HG03521 (cell line): ENCODE data around the gene ANKMY1.
"Not testable (repeated sequence)": the region's sequence is repeated elsewhere in the genome, so short reads cannot be mapped to it uniquely, and the experiment has no call there.

Experiments
- ATAC-seq: cut with Tn5 transposase; IDR thresholded peaks from one replicate; pipeline ENCODE4 v1.9.1; 2021; ENCODE audit warnings: mild to moderate bottlenecking, moderate library complexity; ENCODE audit not compliant: unreplicated experiment

ANKMY1 gene

GRCh38 chr2:240569523-240569997 is 11.8 kb upstream of the ANKMY1 start:
- ATAC-seq: no peak

GRCh38 chr2:240568678-240569522 is 11.1 kb upstream of the ANKMY1 start:
- ATAC-seq: peak; percentile 27

- ATAC-seq: peak; percentile 38
Measured at GRCh38 chr2:240567872-240568677, 10.3 kb upstream of the ANKMY1 start, which contains the start of gene RNPEPL1. Gene RNPEPL1 (plus strand): TSS chr2:240568484. CDS start chr2:240568587, 103 bp downstream.

- ATAC-seq: no peak
Measured at GRCh38 chr2:240567137-240567871, 9.5 kb upstream of the ANKMY1 start.

GRCh38 chr2:240566203-240567136 is 8.7 kb upstream of the ANKMY1 start:
- peak; percentile 40 for ATAC-seq

GRCh38 chr2:240565333-240566202 is 7.8 kb upstream of the ANKMY1 start:
- peak; percentile 18 for ATAC-seq

GRCh38 chr2:240564561-240565332 is 7.0 kb upstream of the ANKMY1 start:
- ATAC-seq: no peak

- no peak for ATAC-seq
Measured at GRCh38 chr2:240563951-240564560, 6.3 kb upstream of the ANKMY1 start.

- not testable (repeated sequence) for ATAC-seq
Measured at GRCh38 chr2:240563231-240563630, 5.4 kb upstream of the ANKMY1 start.

GRCh38 chr2:240561325-240561971 is 3.7 kb upstream of the ANKMY1 start:
- ATAC-seq: no peak

- ATAC-seq: peak; percentile 56
Measured at GRCh38 chr2:240560480-240561324, 2.9 kb upstream of the ANKMY1 start.

- ATAC-seq: peak; percentile 60
Measured at GRCh38 chr2:240560084-240560479, 2.3 kb upstream of the ANKMY1 start, which contains the start of gene DUSP28. Gene DUSP28 (plus strand): TSS chr2:240560357. CDS start chr2:240560685, 328 bp downstream.

- ATAC-seq: no peak
Measured at GRCh38 chr2:240559286-240559685, 1.5 kb upstream of the ANKMY1 start.

- ATAC-seq: no peak
Measured at GRCh38 chr2:240558236-240558761, 511 bp upstream of the ANKMY1 start.

GRCh38 chr2:240557101-240557751 is 562 bp downstream of the ANKMY1 start:
- no peak for ATAC-seq
